GM18520 (cell line): ENCODE results near the gene TENT5A.
A peak's percentile ranks its signal among the peaks of the same experiment; 100 is the strongest.

Source experiments
- ATAC-seq: cut with Tn5 transposase; IDR thresholded peaks from one replicate; pipeline ENCODE4 v1.9.1; 2021; ENCODE audit not compliant: unreplicated experiment

The TENT5A gene

GRCh38 chr6:81718126-81718525, 34.4 kb downstream of the TENT5A start:
- ATAC-seq: no peak

- no peak for ATAC-seq
Measured at GRCh38 chr6:81714684-81715083, 37.8 kb downstream of the TENT5A start.

GRCh38 chr6:81713205-81713604, 39.3 kb downstream of the TENT5A start:
- no peak for ATAC-seq

GRCh38 chr6:81708113-81708699, 44.3 kb downstream of the TENT5A start:
- ATAC-seq: no peak

DNA sequence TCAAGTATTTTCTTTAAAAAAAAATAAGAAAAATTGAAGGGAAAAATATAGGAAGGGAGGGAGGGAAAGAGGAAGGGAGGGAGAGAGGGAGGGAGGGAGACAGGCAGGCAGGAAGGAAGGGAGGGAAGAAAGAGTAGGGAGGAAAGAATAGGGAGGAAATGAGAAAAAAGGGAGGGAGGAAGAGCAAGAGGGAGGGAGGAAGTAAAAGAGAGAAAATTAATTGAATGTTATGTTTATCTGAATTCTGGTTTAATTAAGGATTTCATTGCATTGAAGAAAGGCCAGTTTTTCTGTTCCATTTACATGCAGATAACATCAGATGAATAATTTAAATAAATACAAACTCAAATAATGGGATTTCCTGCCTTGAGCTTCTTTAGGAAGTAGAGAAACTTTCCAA, 47.8 kb downstream of the TENT5A start:
- no peak for ATAC-seq

GRCh38 chr6:81700414-81700813, 52.1 kb downstream of the TENT5A start:
- no peak for ATAC-seq

GRCh38 chr6:81697559-81697958, 54.9 kb downstream of the TENT5A start:
- ATAC-seq: no peak

- peak; percentile 84 for ATAC-seq
Measured at GRCh38 chr6:81696524-81696923, 56.0 kb downstream of the TENT5A start.
